Adipocyte (in vitro differentiated cells): ENCODE measurements around the gene PIGP.

Experiments used
- DNase-seq: peaks from one replicate; pipeline ENCODE4 v3.0.0-alpha.2; 2015; ENCODE audit warnings: low read depth
- H3K27me3 ChIP-seq: replicated peaks from 2 replicates; pipeline ENCODE4 v1.7.0; 2013; ENCODE audit warnings: mild to moderate bottlenecking, low read length, moderate library complexity; ENCODE audit not compliant: control insufficient read depth, insufficient read depth
- H3K36me3 ChIP-seq: 2 replicates; pipeline ENCODE4 v1.7.0; 2013; ENCODE audit warnings: low read length, mild to moderate bottlenecking, moderate library complexity; ENCODE audit not compliant: control insufficient read depth, insufficient read depth, severe bottlenecking
- H3K4me1 ChIP-seq: 2 replicates; pipeline ENCODE4 v1.7.0; 2013; ENCODE audit warnings: mild to moderate bottlenecking, low read length, moderate library complexity; ENCODE audit not compliant: control insufficient read depth, insufficient read depth
- H3K4me3 ChIP-seq: 2 replicates; pipeline ENCODE4 v1.7.0; 2013; ENCODE audit warnings: mild to moderate bottlenecking, low read length, moderate library complexity
- H3K9ac ChIP-seq: 2 replicates; pipeline ENCODE4 v1.7.0; 2013; ENCODE audit warnings: mild to moderate bottlenecking, low read length, moderate library complexity
- H3K9me3 ChIP-seq: 2 replicates; pipeline ENCODE4 v1.7.0; 2013; ENCODE audit warnings: mild to moderate bottlenecking, low read length, moderate library complexity; ENCODE audit not compliant: control insufficient read depth

Gene PIGP

DNA sequence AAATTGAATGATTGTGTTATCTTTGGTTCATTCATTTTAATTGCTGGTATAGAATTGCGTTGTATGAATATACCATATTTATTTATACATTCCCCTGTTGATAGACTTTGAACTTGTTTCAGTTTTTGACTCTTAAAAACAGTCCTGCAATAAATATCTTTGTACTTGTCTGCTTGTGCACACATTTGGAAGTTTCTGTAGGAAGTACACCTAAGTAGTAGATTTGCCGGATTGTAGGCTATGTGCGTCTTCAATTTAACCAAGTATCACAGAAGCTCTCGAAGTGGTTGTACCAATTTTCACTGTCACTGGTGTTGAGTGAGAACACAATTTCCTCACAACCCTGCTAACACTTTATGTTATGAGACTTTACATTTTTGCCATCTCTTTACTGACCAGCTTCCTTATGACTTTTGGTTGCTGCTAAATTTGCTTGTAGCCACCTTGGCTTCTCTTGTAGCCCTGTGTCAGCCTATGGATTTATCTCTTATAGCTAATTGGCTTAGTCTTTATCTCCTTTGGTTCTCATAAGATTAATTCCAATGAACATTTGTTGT, 2.4 kb upstream of the PIGP start:
- Histone ChIP-seq H3K4me1 (peaks cover 21% of the 10 kb centered on the region), H3K27me3 (no peaks in the 10 kb centered on the region), H3K9me3 (no peaks in the 10 kb centered on the region), H3K36me3 (no peaks in the 10 kb centered on the region), H3K4me3 (peak overlapping the region; percentile 97), H3K9ac (peak overlapping the region; percentile 96)
- no peak for DNase-seq

DNA sequence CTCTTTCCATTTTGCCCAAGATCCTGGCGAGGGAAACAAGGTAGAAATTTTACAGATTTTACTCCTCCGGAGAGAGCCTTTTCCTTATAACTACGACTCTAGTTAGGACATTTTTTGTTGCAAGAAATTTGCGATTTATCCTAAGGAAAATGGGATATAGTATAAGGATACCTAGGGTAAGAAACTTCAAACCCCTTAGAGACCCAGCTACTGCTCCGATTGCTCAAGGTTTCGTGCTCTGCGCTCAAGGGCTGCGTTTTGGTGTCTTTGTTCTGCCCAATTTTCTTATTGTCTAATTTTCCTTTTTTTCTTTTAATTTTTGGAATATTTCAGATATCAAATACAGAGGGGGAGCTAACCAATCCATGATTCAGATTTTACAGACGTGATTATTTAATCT, 1.7 kb upstream of the PIGP start:
- H3K4me1 ChIP-seq, result peaks cover 21% of the 10 kb centered on the region
- no peaks in the 10 kb centered on the region for H3K36me3 ChIP-seq
- H3K9me3 ChIP-seq, result no peaks in the 10 kb centered on the region
- H3K27me3 ChIP-seq, result no peaks in the 10 kb centered on the region
- H3K4me3 ChIP-seq, result peak overlapping the region; percentile 97
- H3K9ac ChIP-seq, result peak overlapping the region; percentile 96
- DNase-seq, result peak; percentile 56

GRCh38 chr21:37074197-37074510, 1.3 kb upstream of the PIGP start:
- H3K9ac ChIP-seq, result peak overlapping the region; percentile 96
- DNase-seq, result no peak
- peak overlapping the region; percentile 97 for H3K4me3 ChIP-seq
- peaks cover 21% of the 10 kb centered on the region for H3K4me1 ChIP-seq
- no peaks in the 10 kb centered on the region for H3K27me3 ChIP-seq
- H3K36me3 ChIP-seq, result peaks cover 2% of the 10 kb centered on the region
- H3K9me3 ChIP-seq, result no peaks in the 10 kb centered on the region

DNA sequence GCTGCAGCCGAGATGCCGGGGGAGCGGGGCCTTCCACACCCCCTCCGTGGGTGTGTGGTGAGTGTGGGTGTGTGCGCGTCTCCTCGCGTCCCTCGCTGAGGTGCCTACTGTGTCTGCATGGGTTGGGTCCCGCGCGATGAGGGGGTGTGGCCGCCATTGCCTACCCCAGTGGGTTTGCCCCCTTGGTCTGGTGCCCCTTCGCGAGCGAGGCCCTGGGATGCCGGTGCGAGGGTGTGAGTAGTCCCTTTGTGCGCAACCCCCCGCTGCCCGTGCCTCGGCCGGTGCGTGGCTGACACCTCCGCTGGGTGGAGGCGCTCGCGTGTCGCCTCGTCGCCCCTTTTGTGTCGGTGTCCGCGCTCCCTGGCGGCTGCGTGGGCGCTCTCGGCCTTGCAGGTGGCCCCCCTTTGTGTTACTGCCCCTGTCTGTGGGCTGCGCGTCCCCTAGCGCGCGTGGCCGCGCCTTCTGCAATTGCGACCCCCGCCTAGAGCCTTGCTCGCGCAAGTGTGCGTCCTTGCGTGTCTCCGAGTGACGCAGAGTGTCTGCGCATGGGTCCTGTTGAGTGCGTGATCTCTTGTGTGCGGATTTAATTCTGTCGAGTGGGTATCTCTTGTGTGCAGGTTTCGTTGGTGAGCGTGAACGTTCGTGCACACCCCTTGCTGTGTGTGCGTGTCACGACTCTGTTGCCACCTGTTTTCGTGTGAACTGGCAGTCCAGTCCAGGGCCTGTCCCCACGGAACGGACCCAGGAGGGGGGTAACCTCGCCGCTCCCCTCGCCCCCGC, 736 bp upstream of the PIGP start:
- Histone ChIP-seq H3K4me1 (peaks cover 21% of the 10 kb centered on the region), H3K4me3 (peak overlapping the region; percentile 97), H3K27me3 (no peaks in the 10 kb centered on the region), H3K9ac (peak overlapping the region; percentile 96), H3K9me3 (no peaks in the 10 kb centered on the region), H3K36me3 (peaks cover 7% of the 10 kb centered on the region)
- DNase-seq, result peak; percentile 74

DNA sequence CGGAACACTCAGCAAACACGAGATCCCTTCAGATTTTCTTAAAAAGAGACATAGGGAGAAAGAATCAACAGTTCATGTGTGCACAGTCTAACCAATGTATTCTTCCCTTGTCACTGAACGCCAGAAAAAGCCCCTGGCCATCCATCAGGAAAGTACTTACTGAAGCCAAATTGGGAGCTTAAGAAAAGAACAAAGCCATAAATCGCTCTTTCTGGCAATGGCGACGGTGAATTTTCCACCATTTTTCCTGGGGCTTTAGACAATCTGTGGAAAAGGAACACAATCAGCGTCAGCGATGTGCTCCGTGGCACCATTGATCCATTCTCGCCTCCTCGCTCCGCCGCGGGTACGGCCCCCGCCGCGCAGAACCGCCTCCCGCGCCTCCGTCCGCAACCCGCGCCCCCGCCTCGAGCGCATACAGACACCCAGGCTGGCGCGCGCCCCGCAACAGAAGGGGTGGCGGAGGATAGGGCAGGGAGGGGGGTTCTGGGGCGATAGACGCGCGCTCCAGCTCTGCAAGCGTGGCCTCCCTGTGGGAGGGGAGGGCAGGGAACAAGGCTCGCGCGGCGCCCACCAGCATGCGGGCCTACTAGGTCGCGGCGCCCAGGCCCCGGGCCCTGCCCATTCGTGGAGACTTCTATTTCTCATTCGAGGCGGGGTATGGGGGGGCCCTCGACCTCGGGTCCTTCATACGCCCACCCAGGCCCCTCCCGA, 440 bp downstream of the PIGP start:
- peaks cover 19% of the 10 kb centered on the region for H3K36me3 ChIP-seq

GRCh38 chr21:37071561-37072273, 1.2 kb downstream of the PIGP start:
- Histone ChIP-seq H3K9ac (peak overlapping the region; percentile 96), H3K27me3 (no peaks in the 10 kb centered on the region), H3K9me3 (no peaks in the 10 kb centered on the region), H3K4me1 (peaks cover 21% of the 10 kb centered on the region), H3K36me3 (peaks cover 20% of the 10 kb centered on the region), H3K4me3 (peak overlapping the region; percentile 97)
- peak; percentile 85 for DNase-seq

More for the DNA sequence above, 440 bp downstream of the PIGP start:
- Histone ChIP-seq H3K4me1 (peaks cover 21% of the 10 kb centered on the region), H3K9ac (peak overlapping the region; percentile 96), H3K9me3 (no peaks in the 10 kb centered on the region), H3K27me3 (no peaks in the 10 kb centered on the region), H3K4me3 (peak overlapping the region; percentile 97)
- DNase-seq, result peak; percentile 94

GRCh38 chr21:37065561-37066177, 7.2 kb downstream of the PIGP start:
- no peak for DNase-seq
- Histone ChIP-seq H3K9me3 (no peaks in the 10 kb centered on the region), H3K9ac (no peak overlapping the region), H3K4me1 (peaks cover 27% of the 10 kb centered on the region), H3K4me3 (no peak overlapping the region), H3K36me3 (peaks cover 35% of the 10 kb centered on the region), H3K27me3 (no peaks in the 10 kb centered on the region)

DNA sequence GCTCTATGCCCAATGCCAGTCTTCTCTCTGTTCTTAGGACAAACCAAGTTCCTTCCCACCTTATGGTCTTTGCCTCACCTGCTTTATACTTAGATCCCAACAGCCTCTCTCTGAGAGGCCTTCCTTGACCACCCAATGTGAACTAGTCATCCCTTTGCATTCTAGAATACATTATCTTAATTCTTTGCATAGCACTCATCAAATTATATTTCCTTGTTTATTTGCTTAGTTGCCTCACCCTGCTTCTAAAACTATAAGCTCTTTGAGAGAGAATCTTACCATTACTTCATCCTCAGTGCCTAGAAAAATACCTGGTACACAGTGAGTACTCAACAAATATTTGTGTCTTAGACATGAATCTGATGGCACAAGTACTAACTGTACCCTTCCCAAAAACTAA, 8.0 kb downstream of the PIGP start:
- DNase-seq, result peak; percentile 51
- H3K36me3 ChIP-seq, result peaks cover 35% of the 10 kb centered on the region
- H3K4me3 ChIP-seq, result no peak overlapping the region
- H3K9me3 ChIP-seq, result no peaks in the 10 kb centered on the region
- peaks cover 35% of the 10 kb centered on the region for H3K4me1 ChIP-seq
- no peaks in the 10 kb centered on the region for H3K27me3 ChIP-seq
- H3K9ac ChIP-seq, result no peak overlapping the region

DNA sequence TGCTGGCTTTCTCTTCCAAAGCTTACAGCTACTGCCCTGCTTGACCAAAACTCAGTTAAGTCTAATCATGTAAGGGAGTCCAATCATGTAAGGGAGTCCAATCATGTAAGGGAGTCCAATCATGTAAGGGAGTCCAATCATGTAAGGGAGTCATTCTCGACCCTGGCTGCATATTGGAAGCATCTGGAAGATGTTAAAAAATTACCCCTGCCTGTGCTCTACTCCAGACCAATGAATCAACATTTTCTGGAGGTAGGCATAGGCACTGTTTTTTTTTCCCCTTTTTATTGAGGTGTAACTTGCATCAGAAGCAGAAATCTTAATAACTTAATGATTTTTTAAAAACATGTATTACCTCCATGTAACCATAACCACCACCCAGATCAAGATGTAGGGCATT, 9.4 kb downstream of the PIGP start:
- Histone ChIP-seq H3K36me3 (peaks cover 26% of the 10 kb centered on the region), H3K9me3 (no peaks in the 10 kb centered on the region), H3K4me3 (no peak overlapping the region), H3K27me3 (no peaks in the 10 kb centered on the region), H3K4me1 (peaks cover 36% of the 10 kb centered on the region), H3K9ac (no peak overlapping the region)
- DNase-seq, result no peak

DNA sequence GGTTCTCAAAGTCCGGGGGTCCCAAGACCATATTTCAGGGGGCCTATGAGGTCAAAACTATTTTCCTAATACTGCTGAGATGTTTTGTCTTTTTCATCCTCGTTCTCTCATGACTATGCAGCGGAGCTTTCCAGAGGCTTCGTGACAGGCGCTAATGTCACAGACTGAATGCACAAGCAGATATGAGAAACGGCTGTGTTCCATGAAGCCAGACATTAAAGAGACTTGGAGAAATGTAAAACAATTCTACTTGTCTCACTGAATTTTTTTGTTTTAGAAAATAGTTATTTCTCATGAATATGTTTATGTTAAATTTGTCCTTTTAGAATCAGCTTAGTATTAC, 10.3 kb downstream of the PIGP start:
- Histone ChIP-seq H3K4me3 (no peak overlapping the region), H3K9ac (peak overlapping the region; percentile 11), H3K4me1 (peaks cover 36% of the 10 kb centered on the region), H3K9me3 (no peaks in the 10 kb centered on the region), H3K36me3 (peaks cover 18% of the 10 kb centered on the region), H3K27me3 (no peaks in the 10 kb centered on the region)
- no peak for DNase-seq
